Lower lobe of right lung (tissue), 2 donors: ENCODE data around the gene INPP4B. TPM values are rescaled to one million over a fixed set of nuclear protein-coding genes. Genes with fewer than 3 reads are reported as not detected.

Experiments used
- ATAC-seq, 2 donors: fragments of 200-7000 bp; cut with Tn5 transposase; one replicate each; pipeline ENCODE4 v1.9.1; 2020 to 2022; ENCODE audit warnings: mild to moderate bottlenecking in 2 of 2, moderate library complexity in 2 of 2
- DNase-seq: peaks from one replicate; pipeline ENCODE4 v3.0.0-alpha.2; 2020
- H3K27ac ChIP-seq: fragments of 200-600 bp; one replicate; pipeline ENCODE4 v1.8.0; 2022
- H3K27me3 ChIP-seq: fragments of 200-600 bp; one replicate; pipeline ENCODE4 v1.8.0; 2022; ENCODE audit warnings: low read depth
- H3K36me3 ChIP-seq: fragments of 200-600 bp; one replicate; pipeline ENCODE4 v1.8.0; 2022; ENCODE audit warnings: mild to moderate bottlenecking
- H3K4me1 ChIP-seq: fragments of 200-600 bp; one replicate; pipeline ENCODE4 v1.8.0; 2022
- H3K4me3 ChIP-seq: fragments of 200-600 bp; one replicate; pipeline ENCODE4 v1.8.0; 2022; ENCODE audit warnings: mild to moderate bottlenecking
- H3K9me3 ChIP-seq: fragments of 200-600 bp; one replicate; pipeline ENCODE4 v1.8.0; 2022
- CTCF ChIP-seq: fragments of 200-600 bp; IDR thresholded peaks from one replicate; pipeline ENCODE4 v1.8.0; 2022; ENCODE audit warnings: antibody characterized with exemption, mild to moderate bottlenecking
- intact Hi-C: fragments of 100-400 bp; cut with DNase I; formaldehyde crosslinking; loops from one replicate; pipeline ENCODE4 v1.11.0; 2022
- total RNA-seq: library from RNA; stranded (reverse); fragmentation: NEBNext Ultra II Directional; extraction: Animal tissue kit (Norgen Biotek cat#: 25700); gene quantifications from one replicate; pipeline ENCODE4 v1.2.1, GENCODE V29; 2021
- donor health status: DM: no; HTN: yes; CAD: no; lungs with severe emphysema.

INPP4B gene
- total RNA-seq, 1 donor from 2014 or later = 12.1 TPM

- Histone ChIP-seq H3K4me3 (no peak overlapping the region), H3K9me3 (no peaks in the 10 kb centered on the region), H3K36me3 (no peaks in the 10 kb centered on the region), H3K4me1 (no peaks in the 10 kb centered on the region), H3K27me3 (no peaks in the 10 kb centered on the region), H3K27ac (no peak overlapping the region)
- ATAC-seq (no peak), DNase-seq (no peak)
- TF ChIP-seq CTCF = no peak
- intact Hi-C loops = no loop called here
Observed at GRCh38 chr4:142194905-142195304, 651.2 kb downstream of the INPP4B start.

- Histone ChIP-seq H3K27me3 (no peaks in the 10 kb centered on the region), H3K4me1 (no peaks in the 10 kb centered on the region), H3K9me3 (no peaks in the 10 kb centered on the region), H3K4me3 (no peak overlapping the region), H3K27ac (no peak overlapping the region), H3K36me3 (no peaks in the 10 kb centered on the region)
- no peak for ATAC-seq
- intact Hi-C loops = no loop called here
- TF ChIP-seq CTCF = no peak
- no peak for DNase-seq
Observed at GRCh38 chr4:142191901-142192300, 654.2 kb downstream of the INPP4B start.

- ATAC-seq (no peak), DNase-seq (no peak)
- no peak for TF ChIP-seq CTCF
- H3K9me3 ChIP-seq = no peaks in the 10 kb centered on the region
- no peak overlapping the region for H3K4me3 ChIP-seq
- intact Hi-C loops = no loop called here
- no peaks in the 10 kb centered on the region for H3K4me1 ChIP-seq
- H3K36me3 ChIP-seq = no peaks in the 10 kb centered on the region
- H3K27me3 ChIP-seq = no peaks in the 10 kb centered on the region
- H3K27ac ChIP-seq = no peak overlapping the region
Observed at GRCh38 chr4:142181021-142181420, 665.1 kb downstream of the INPP4B start.

GRCh38 chr4:142169216-142169615, 676.9 kb downstream of the INPP4B start:
- DNase-seq (no peak), ATAC-seq (no peak)
- H3K36me3 ChIP-seq = no peaks in the 10 kb centered on the region
- no peaks in the 10 kb centered on the region for H3K27me3 ChIP-seq
- no peak overlapping the region for H3K4me3 ChIP-seq
- H3K9me3 ChIP-seq = no peaks in the 10 kb centered on the region
- no peak for TF ChIP-seq CTCF
- H3K4me1 ChIP-seq = no peaks in the 10 kb centered on the region
- H3K27ac ChIP-seq = no peak overlapping the region
- intact Hi-C loops = no loop called here

GRCh38 chr4:142168181-142168580, 677.9 kb downstream of the INPP4B start:
- no peak for TF ChIP-seq CTCF
- ATAC-seq (no peak), DNase-seq (no peak)
- Histone ChIP-seq H3K27me3 (no peaks in the 10 kb centered on the region), H3K4me1 (no peaks in the 10 kb centered on the region), H3K9me3 (no peaks in the 10 kb centered on the region), H3K27ac (no peak overlapping the region), H3K36me3 (no peaks in the 10 kb centered on the region), H3K4me3 (no peak overlapping the region)
- intact Hi-C loops = no loop called here
